Peyer's patch (tissue), 4 donors: ENCODE results near the gene SEMA3C. TPM values are rescaled to one million over a fixed set of nuclear protein-coding genes. Genes with fewer than 3 reads are reported as not detected.

Experiments
- DNase-seq, 3 donors: peaks; one replicate each; pipeline ENCODE4 v3.0.0-alpha.2; 2017 to 2019
- H3K27ac ChIP-seq, 4 donors: fragments of 200-600 bp; sonication (generic); one replicate each; pipeline ENCODE4 v1.5.1; 2016 to 2019
- H3K27me3 ChIP-seq, 2 donors: fragments of 200-600 bp; sonication (generic); one replicate each; pipeline ENCODE4 v1.5.1; 2019
- H3K36me3 ChIP-seq, 3 donors: fragments of 200-600 bp; sonication (generic); one replicate each; pipeline ENCODE4 v1.5.1; 2016 to 2019
- H3K4me1 ChIP-seq, 4 donors: fragments of 200-600 bp; sonication (generic); one replicate each; pipeline ENCODE4 v1.5.1; 2016 to 2019
- H3K4me3 ChIP-seq, 4 donors: fragments of 200-600 bp; sonication (generic); 1 replicate in 3 of 4; 2 replicates in 1 of 4; pipeline ENCODE4 v1.5.1; 2016 to 2019; ENCODE audit warnings: mild to moderate bottlenecking in 1 of 4
- H3K9me3 ChIP-seq, 4 donors: fragments of 200-600 bp; sonication (generic); one replicate each; pipeline ENCODE4 v1.5.1; 2016 to 2019; ENCODE audit warnings: mild to moderate bottlenecking in 1 of 4
- CTCF ChIP-seq, 6 experiments: fragments of 450-650 bp in 4 of 6; fragments of 200-600 bp in 2 of 6; sonication (generic) in 1 of 6; IDR thresholded peaks; one replicate each; pipeline ENCODE4 v1.5.1; 2017 to 2019; ENCODE audit warnings: antibody characterized with exemption in 6 of 6, mild to moderate bottlenecking in 3 of 6, moderate library complexity in 1 of 6
- POLR2A ChIP-seq, 2 donors: fragments of 450-650 bp; IDR thresholded peaks; one replicate each; pipeline ENCODE4 v1.5.1; 2017; ENCODE audit warnings: antibody characterized with exemption in 2 of 2, mild to moderate bottlenecking in 2 of 2, moderate library complexity in 2 of 2
- total RNA-seq, 4 donors: library from RNA; depleted of rRNA; stranded (reverse); fragments of >200 nt; gene quantifications; one replicate each; pipeline ENCODE4 v1.1.0, GENCODE V29; 2016

The SEMA3C gene
- total RNA-seq, 4 donors from 2014 or later = 35.7 to 120 (median 56.4) TPM

- Histone ChIP-seq H3K36me3 (no peaks in the 10 kb centered on the region), H3K27ac (no peak overlapping the region), H3K27me3 (no peaks in the 10 kb centered on the region), H3K4me3 (no peak overlapping the region), H3K4me1 (peaks cover 0 to 17% (median 0%) of the 10 kb centered on the region in 4 donors), H3K9me3 (no peaks in the 10 kb centered on the region)
- no peak for DNase-seq
- no peak for TF ChIP-seq CTCF (IDR thresholded peaks at IDR 0.05)
- TF ChIP-seq POLR2A (IDR thresholded peaks at IDR 0.05) = no peak
These were observed 45.7 kb downstream of the SEMA3C start for GRCh38 chr7:80873140-80873539.

- H3K4me1 ChIP-seq = peaks cover 0 to 13% (median 0%) of the 10 kb centered on the region in 4 donors
- no peaks in the 10 kb centered on the region for H3K27me3 ChIP-seq
- TF ChIP-seq POLR2A (IDR thresholded peaks at IDR 0.05) = no peak
- no peak overlapping the region for H3K4me3 ChIP-seq
- H3K36me3 ChIP-seq = no peaks in the 10 kb centered on the region
- H3K27ac ChIP-seq = no peak overlapping the region
- no peak for DNase-seq
- H3K9me3 ChIP-seq = no peaks in the 10 kb centered on the region
These were observed 47.6 kb downstream of the SEMA3C start for GRCh38 chr7:80871228-80871627.

GRCh38 chr7:80870813-80871212 is 48.0 kb downstream of the SEMA3C start:
- Histone ChIP-seq H3K4me3 (no peak overlapping the region), H3K27ac (peak overlapping the region in 2 of 4 donors; percentile 17 to 23), H3K4me1 (peaks cover 0 to 13% (median 0%) of the 10 kb centered on the region in 4 donors), H3K27me3 (no peaks in the 10 kb centered on the region), H3K9me3 (no peaks in the 10 kb centered on the region), H3K36me3 (no peaks in the 10 kb centered on the region)
- no peak for DNase-seq
- no peak for TF ChIP-seq CTCF (IDR thresholded peaks at IDR 0.05)
- TF ChIP-seq POLR2A (IDR thresholded peaks at IDR 0.05) = no peak

- no peak for DNase-seq
- Histone ChIP-seq H3K9me3 (no peaks in the 10 kb centered on the region), H3K36me3 (no peaks in the 10 kb centered on the region), H3K4me3 (no peak overlapping the region), H3K4me1 (peaks cover 0 to 13% (median 0%) of the 10 kb centered on the region in 4 donors), H3K27me3 (no peaks in the 10 kb centered on the region), H3K27ac (peak overlapping the region in 3 of 4 donors; percentile 28 to 60 (median 45))
- peak in 2 of 6 experiments; percentile 11 to 13 for TF ChIP-seq CTCF (IDR thresholded peaks at IDR 0.05)
- TF ChIP-seq POLR2A (IDR thresholded peaks at IDR 0.05) = no peak
These were observed 48.8 kb downstream of the SEMA3C start for GRCh38 chr7:80869821-80870751.

GRCh38 chr7:80869106-80869784 is 49.6 kb downstream of the SEMA3C start:
- H3K27me3 ChIP-seq = no peaks in the 10 kb centered on the region
- peaks cover 0 to 13% (median 0%) of the 10 kb centered on the region in 4 donors for H3K4me1 ChIP-seq
- TF ChIP-seq POLR2A (IDR thresholded peaks at IDR 0.05) (no peak), CTCF (IDR thresholded peaks at IDR 0.05) (no peak)
- peak overlapping the region in 3 of 4 donors; percentile 28 to 60 (median 45) for H3K27ac ChIP-seq
- H3K36me3 ChIP-seq = no peaks in the 10 kb centered on the region
- H3K4me3 ChIP-seq = no peak overlapping the region
- DNase-seq = no peak
- no peaks in the 10 kb centered on the region for H3K9me3 ChIP-seq

- Histone ChIP-seq H3K4me1 (peaks cover 0 to 13% (median 0%) of the 10 kb centered on the region in 4 donors), H3K4me3 (no peak overlapping the region), H3K27ac (no peak overlapping the region), H3K27me3 (no peaks in the 10 kb centered on the region), H3K36me3 (no peaks in the 10 kb centered on the region), H3K9me3 (no peaks in the 10 kb centered on the region)
- no peak for DNase-seq
- TF ChIP-seq CTCF (IDR thresholded peaks at IDR 0.05) (no peak), POLR2A (IDR thresholded peaks at IDR 0.05) (no peak)
These were observed 50.3 kb downstream of the SEMA3C start for GRCh38 chr7:80868566-80868965.
